WTC11 (cell line): ENCODE measurements around the gene KLHL25.

Experiments used
- E2F1 ChIP-seq: sonication (generic); formaldehyde crosslinking; IDR thresholded peaks from 2 replicates; pipeline ENCODE4 v1.8.0; 2022; ENCODE audit warnings: mild to moderate bottlenecking, missing genetic modification reagents
- ELF4 ChIP-seq: sonication (generic); formaldehyde crosslinking; IDR thresholded peaks from 2 replicates; pipeline ENCODE4 v1.8.1; 2022; ENCODE audit warnings: low read depth, mild to moderate bottlenecking, moderate library complexity, missing genetic modification reagents
- JAZF1 ChIP-seq: fragments of 250-450 bp; sonication (Bioruptor Pico); IDR thresholded peaks from 2 replicates; pipeline ENCODE4 v1.9.0; 2021; ENCODE audit warnings: moderate library complexity, mild to moderate bottlenecking, inconsistent platforms
- NFATC4 ChIP-seq: fragments of 250-450 bp; sonication (Bioruptor Pico); IDR thresholded peaks from 2 replicates; pipeline ENCODE4 v1.9.0; 2021; ENCODE audit warnings: mild to moderate bottlenecking
- USF2 ChIP-seq: sonication (generic); formaldehyde crosslinking; IDR thresholded peaks from 2 replicates; pipeline ENCODE4 v1.8.1; 2023; ENCODE audit warnings: mild to moderate bottlenecking, missing genetic modification reagents, moderate library complexity
- ZBTB21 ChIP-seq: sonication (generic); formaldehyde crosslinking; IDR thresholded peaks from 2 replicates; pipeline ENCODE4 v1.8.1; 2023; ENCODE audit warnings: mild to moderate bottlenecking, missing genetic modification reagents, borderline replicate concordance
- ZNF263 ChIP-seq: sonication (generic); formaldehyde crosslinking; IDR thresholded peaks from 2 replicates; pipeline ENCODE4 v1.8.1; 2022; ENCODE audit warnings: low read depth, mild to moderate bottlenecking, moderate library complexity, missing genetic modification reagents
- ZNF425 ChIP-seq: fragments of 250-450 bp; sonication (Bioruptor Pico); conservative IDR thresholded peaks from 2 replicates; pipeline ENCODE4 v1.9.0; 2021; ENCODE audit warnings: mild to moderate bottlenecking
- ZNF532 ChIP-seq: fragments of 250-450 bp; sonication (Bioruptor Pico); IDR thresholded peaks from 2 replicates; pipeline ENCODE4 v1.9.0; 2021; ENCODE audit warnings: mild to moderate bottlenecking, borderline replicate concordance
- TF ChIP-seq, protein P1 (sequence below): fragments of 200-600 bp; IDR thresholded peaks from 2 replicates; pipeline ENCODE4 v1.8.0; 2022; ENCODE audit warnings: antibody characterized with exemption

- TF ChIP-seq USF2 (no peak), NFATC4 (CRISPR knock-in tag) (no peak), ELF4 (CRISPR knock-in tag) (no peak), ZBTB21 (CRISPR knock-in tag) (no peak), ZNF425 (CRISPR knock-in tag) (no peak), JAZF1 (CRISPR knock-in tag) (no peak), ZNF532 (no peak), E2F1 (CRISPR knock-in tag) (no peak), ZNF263 (CRISPR knock-in tag) (no peak)
- TF ChIP-seq, protein P1, sequence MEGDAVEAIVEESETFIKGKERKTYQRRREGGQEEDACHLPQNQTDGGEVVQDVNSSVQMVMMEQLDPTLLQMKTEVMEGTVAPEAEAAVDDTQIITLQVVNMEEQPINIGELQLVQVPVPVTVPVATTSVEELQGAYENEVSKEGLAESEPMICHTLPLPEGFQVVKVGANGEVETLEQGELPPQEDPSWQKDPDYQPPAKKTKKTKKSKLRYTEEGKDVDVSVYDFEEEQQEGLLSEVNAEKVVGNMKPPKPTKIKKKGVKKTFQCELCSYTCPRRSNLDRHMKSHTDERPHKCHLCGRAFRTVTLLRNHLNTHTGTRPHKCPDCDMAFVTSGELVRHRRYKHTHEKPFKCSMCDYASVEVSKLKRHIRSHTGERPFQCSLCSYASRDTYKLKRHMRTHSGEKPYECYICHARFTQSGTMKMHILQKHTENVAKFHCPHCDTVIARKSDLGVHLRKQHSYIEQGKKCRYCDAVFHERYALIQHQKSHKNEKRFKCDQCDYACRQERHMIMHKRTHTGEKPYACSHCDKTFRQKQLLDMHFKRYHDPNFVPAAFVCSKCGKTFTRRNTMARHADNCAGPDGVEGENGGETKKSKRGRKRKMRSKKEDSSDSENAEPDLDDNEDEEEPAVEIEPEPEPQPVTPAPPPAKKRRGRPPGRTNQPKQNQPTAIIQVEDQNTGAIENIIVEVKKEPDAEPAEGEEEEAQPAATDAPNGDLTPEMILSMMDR = no peak
Measured at GRCh38 chr15:85726454-85726853, 68.3 kb downstream of the KLHL25 start.
